WTC11 (cell line): ENCODE measurements around the gene BDKRB2.

Experiments
- CTCF ChIP-seq: fragments of 200-600 bp; IDR thresholded peaks from 2 replicates; pipeline ENCODE4 v1.8.0; 2022; ENCODE audit warnings: antibody characterized with exemption
- IRF2 ChIP-seq: sonication (generic); formaldehyde crosslinking; IDR thresholded peaks from 2 replicates; pipeline ENCODE4 v1.8.0; 2022; ENCODE audit warnings: low read depth, missing genetic modification reagents, borderline replicate concordance
- ZNF416 ChIP-seq: fragments of 250-450 bp; sonication (Bioruptor Pico); IDR thresholded peaks from 2 replicates; pipeline ENCODE4 v1.9.0; 2021; ENCODE audit warnings: mild to moderate bottlenecking, inconsistent platforms
- ZNF512 ChIP-seq: sonication (generic); formaldehyde crosslinking; IDR thresholded peaks from 2 replicates; pipeline ENCODE4 v1.8.1; 2022; ENCODE audit warnings: missing genetic modification reagents, borderline replicate concordance
- TF ChIP-seq, protein P1 (sequence below): fragments of 250-450 bp; sonication (Bioruptor Pico); conservative IDR thresholded peaks from 2 replicates; pipeline ENCODE4 v1.9.0; 2021; ENCODE audit warnings: mild to moderate bottlenecking

DNA sequence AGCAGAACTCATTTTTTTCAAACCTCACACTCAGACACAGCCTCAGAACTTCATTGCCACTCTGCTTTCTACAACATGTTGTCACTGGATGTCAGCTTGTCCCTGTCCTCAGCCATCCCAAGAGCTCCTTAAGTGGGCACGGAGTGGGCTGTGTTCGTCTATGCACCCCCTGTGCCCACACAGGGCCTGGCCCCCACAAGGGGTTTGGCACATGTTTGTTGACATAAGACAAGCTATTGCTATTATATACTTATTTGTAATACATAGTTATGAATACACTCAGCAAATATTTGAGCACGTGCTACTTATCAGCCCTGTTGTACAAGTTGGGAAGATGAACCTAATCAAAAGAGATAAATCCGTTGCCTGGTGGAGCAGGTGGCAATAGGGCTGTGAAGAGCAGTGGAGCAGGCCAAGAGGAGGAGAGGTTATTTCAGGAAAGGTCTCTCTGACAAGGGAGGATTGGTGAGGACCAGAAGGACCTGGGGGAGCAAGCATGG lies 47.1 kb downstream of the BDKRB2 start:
- no peak for TF ChIP-seq CTCF
- no peak for TF ChIP-seq ZNF512
- no peak for TF ChIP-seq IRF2 (CRISPR knock-in tag)
- no peak for TF ChIP-seq ZNF416 (CRISPR knock-in tag)
- TF ChIP-seq, protein P1, sequence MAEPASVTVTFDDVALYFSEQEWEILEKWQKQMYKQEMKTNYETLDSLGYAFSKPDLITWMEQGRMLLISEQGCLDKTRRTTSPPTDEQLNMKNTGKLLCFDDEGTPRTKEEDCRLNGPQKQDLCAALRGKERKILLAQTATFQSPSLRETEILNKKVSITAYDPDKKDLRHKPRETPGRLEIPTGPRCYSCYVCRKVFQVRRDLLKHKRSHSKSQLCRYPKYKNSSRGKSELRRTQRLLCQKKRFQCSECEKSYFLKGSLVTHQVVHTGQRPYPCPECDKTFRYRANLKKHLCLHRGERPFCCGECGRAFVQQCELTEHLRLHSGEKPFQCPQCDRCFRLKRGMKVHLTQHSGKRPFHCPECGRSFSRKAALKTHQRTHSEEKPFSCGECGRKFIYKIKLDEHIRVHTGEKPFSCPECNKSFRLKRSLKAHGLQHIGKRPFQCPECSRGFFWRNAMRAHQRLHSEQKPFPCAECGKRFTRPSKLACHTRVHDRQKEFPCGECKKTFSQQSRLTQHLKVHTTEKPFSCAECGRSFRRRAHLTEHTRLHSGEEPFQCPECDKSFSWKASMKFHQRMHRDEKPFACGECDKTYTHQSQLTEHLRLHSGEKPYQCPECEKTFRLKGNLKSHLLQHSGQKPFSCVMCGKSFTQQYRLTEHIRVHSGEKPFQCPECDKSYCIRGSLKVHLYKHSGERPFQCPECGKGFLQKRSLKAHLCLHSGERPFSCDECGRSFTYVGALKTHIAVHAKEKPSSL (CRISPR knock-in tag) = no peak
